HepG2 (cell line): ENCODE data around the gene PRKCZ. TPM values are rescaled to one million over a fixed set of nuclear protein-coding genes. Genes with fewer than 3 reads are reported as not detected.

Experiments
- ATF7 ChIP-seq, 2 experiments: fragments of 450-650 bp in 1 of 2; sonication (generic) in 1 of 2; formaldehyde crosslinking in 1 of 2; IDR thresholded peaks; 2 replicates each; pipeline versions ENCODE4 v1.4.0 to v1.6.1; 2016 to 2020; ENCODE audit warnings: antibody characterized with exemption in 1 of 2, mild to moderate bottlenecking in 1 of 2, missing genetic modification reagents in 1 of 2
- CBX5 ChIP-seq: sonication (generic); formaldehyde crosslinking; IDR thresholded peaks from 2 replicates; pipeline ENCODE4 v1.4.0; 2020; ENCODE audit warnings: missing genetic modification reagents, borderline replicate concordance
- DR1 ChIP-seq: sonication (generic); formaldehyde crosslinking; IDR thresholded peaks from 2 replicates; pipeline ENCODE4 v1.8.0; 2021; ENCODE audit warnings: mild to moderate bottlenecking, missing genetic modification reagents, inconsistent platforms
- ESRRA ChIP-seq: sonication (generic); formaldehyde crosslinking; IDR thresholded peaks from 2 replicates; pipeline ENCODE4 v1.5.1; 2020; ENCODE audit warnings: mild to moderate bottlenecking, low read depth, missing genetic modification reagents
- NBN ChIP-seq: fragments of 450-650 bp; conservative IDR thresholded peaks from 2 replicates; pipeline ENCODE4 v1.6.1; 2017
- PCBP1 ChIP-seq: fragments of 200-400 bp; formaldehyde crosslinking; IDR thresholded peaks from 2 replicates; pipeline ENCODE4 v1.6.1; 2017; ENCODE audit warnings: mild to moderate bottlenecking, low read depth, low read length, borderline replicate concordance
- PHF8 ChIP-seq: sonication (generic); formaldehyde crosslinking; IDR thresholded peaks from 2 replicates; pipeline ENCODE4 v1.5.0; 2020; ENCODE audit warnings: missing genetic modification reagents
- RARA ChIP-seq: IDR thresholded peaks from 2 replicates; pipeline ENCODE4 v1.6.1; 2016; ENCODE audit warnings: missing genetic modification reagents, missing compliant biosample characterization
- RORA ChIP-seq: sonication (generic); formaldehyde crosslinking; IDR thresholded peaks from 2 replicates; pipeline ENCODE4 v1.5.0; 2020; ENCODE audit warnings: mild to moderate bottlenecking, missing genetic modification reagents, moderate library complexity
- SOX5 ChIP-seq: IDR thresholded peaks from 2 replicates; pipeline ENCODE4 v1.6.1; 2016; ENCODE audit warnings: borderline replicate concordance
- TRIM24 ChIP-seq: sonication (generic); formaldehyde crosslinking; IDR thresholded peaks from 2 replicates; pipeline ENCODE4 v1.8.0; 2022; ENCODE audit warnings: mild to moderate bottlenecking, missing genetic modification reagents
- ZNF354B ChIP-seq: sonication (generic); formaldehyde crosslinking; IDR thresholded peaks from 2 replicates; pipeline ENCODE4 v1.8.0; 2022; ENCODE audit warnings: mild to moderate bottlenecking, missing genetic modification reagents
- ZNF530 ChIP-seq: sonication (generic); formaldehyde crosslinking; IDR thresholded peaks from 2 replicates; pipeline ENCODE4 v1.5.0; 2020; ENCODE audit warnings: low read depth, mild to moderate bottlenecking, missing genetic modification reagents
- ZNF777 ChIP-seq: sonication (generic); formaldehyde crosslinking; IDR thresholded peaks from 2 replicates; pipeline ENCODE4 v1.4.0; 2020; ENCODE audit warnings: missing genetic modification reagents
- polyA plus RNA-seq, 8 experiments: library from polyadenylated mRNA; depleted of rRNA in 3 of 8; stranded (reverse) in 7 of 8; unstranded in 1 of 8; fragments of >200 nt; fragmentation: Illumina TruSeq in 4 of 8; extraction: Trizol in 4 of 8; gene quantifications; 2 replicates each; pipeline versions ENCODE4 v1.2.1 to v1.2.3, GENCODE V29; 2011 to 2016; ENCODE audit warnings: low read depth in 4 of 8, missing spikeins in 1 of 8, mixed read lengths in 1 of 8; ENCODE audit not compliant: insufficient read depth in 1 of 8
- total RNA-seq, 5 experiments: library from RNA; depleted of rRNA; stranded (reverse); fragments of >200 nt; fragmentation: Illumina TruSeq; extraction: Trizol; gene quantifications; 2 replicates each; pipeline ENCODE4 v1.2.3, GENCODE V29; 2016; ENCODE audit warnings: low read depth in 1 of 5
- TF ChIP-seq, protein P1 (sequence below): fragments of 450-650 bp; IDR thresholded peaks from 2 replicates; pipeline ENCODE4 v1.6.1; 2017; ENCODE audit warnings: mild to moderate bottlenecking
- TF ChIP-seq, protein P2 (sequence below): sonication (generic); formaldehyde crosslinking; IDR thresholded peaks from 2 replicates; pipeline ENCODE4 v1.5.0; 2020; ENCODE audit warnings: missing genetic modification reagents
- TF ChIP-seq, protein P3 (sequence below): sonication (generic); formaldehyde crosslinking; IDR thresholded peaks from 2 replicates; pipeline ENCODE4 v1.9.0; 2021; ENCODE audit warnings: missing genetic modification reagents, mild to moderate bottlenecking, borderline replicate concordance
- TF ChIP-seq, protein P4 (sequence below): sonication (generic); formaldehyde crosslinking; IDR thresholded peaks from 2 replicates; pipeline ENCODE4 v1.5.0; 2020; ENCODE audit warnings: mild to moderate bottlenecking, missing genetic modification reagents, borderline replicate concordance
- TF ChIP-seq, protein P5 (sequence below): sonication (generic); formaldehyde crosslinking; IDR thresholded peaks from 2 replicates; pipeline ENCODE4 v1.5.1; 2020; ENCODE audit warnings: missing genetic modification reagents, mild to moderate bottlenecking, borderline replicate concordance

PRKCZ gene
- total and polyA plus RNA-seq, 2 of the 13 experiments (the other 11 are each of a cell fraction or from before 2014, with no cell fraction given): 34.7 to 85.2 TPM

DNA sequence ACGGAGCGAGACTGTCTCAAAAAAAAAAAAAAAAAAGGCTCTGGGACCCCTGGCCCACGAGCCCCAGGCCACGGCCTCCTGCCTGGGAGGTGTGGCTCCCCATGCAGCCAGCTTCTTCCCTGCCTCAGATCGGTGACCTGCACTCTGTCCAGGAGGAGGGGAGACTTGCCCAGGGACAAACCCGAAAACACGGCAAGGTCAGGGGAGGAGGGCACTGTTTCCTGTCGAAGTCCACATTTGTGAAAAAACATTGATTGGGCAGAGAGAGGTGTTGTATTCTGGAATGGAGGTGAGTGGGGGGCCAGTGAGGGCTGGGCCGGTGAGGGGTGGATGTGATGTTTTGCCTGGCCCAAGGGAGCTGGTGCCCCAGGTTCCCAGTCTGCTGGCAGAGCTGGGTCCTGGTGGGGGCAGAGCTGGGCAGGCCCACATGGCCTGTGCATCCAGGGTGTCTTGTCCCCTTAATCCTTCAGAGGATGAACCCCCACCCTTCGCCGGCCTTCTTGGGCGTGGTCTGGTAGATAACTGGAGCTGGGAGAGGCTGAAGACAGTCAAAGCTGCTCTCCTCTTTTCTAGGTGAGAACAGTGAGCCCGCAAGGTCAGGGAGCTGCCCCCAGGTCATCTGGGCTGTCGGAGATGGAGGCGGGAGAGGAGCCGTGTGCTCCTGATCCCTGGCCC is 156.7 kb downstream of the PRKCZ start (continued):
- peak; percentile 4; the same call in 1 of the 2 replicates for TF ChIP-seq PCBP1
- TF ChIP-seq ESRRA (CRISPR knock-in tag): peak; percentile 70; the same call in 1 of the 2 replicates
- no peak for TF ChIP-seq SOX5 (CRISPR knock-in tag)
- TF ChIP-seq, protein P1, sequence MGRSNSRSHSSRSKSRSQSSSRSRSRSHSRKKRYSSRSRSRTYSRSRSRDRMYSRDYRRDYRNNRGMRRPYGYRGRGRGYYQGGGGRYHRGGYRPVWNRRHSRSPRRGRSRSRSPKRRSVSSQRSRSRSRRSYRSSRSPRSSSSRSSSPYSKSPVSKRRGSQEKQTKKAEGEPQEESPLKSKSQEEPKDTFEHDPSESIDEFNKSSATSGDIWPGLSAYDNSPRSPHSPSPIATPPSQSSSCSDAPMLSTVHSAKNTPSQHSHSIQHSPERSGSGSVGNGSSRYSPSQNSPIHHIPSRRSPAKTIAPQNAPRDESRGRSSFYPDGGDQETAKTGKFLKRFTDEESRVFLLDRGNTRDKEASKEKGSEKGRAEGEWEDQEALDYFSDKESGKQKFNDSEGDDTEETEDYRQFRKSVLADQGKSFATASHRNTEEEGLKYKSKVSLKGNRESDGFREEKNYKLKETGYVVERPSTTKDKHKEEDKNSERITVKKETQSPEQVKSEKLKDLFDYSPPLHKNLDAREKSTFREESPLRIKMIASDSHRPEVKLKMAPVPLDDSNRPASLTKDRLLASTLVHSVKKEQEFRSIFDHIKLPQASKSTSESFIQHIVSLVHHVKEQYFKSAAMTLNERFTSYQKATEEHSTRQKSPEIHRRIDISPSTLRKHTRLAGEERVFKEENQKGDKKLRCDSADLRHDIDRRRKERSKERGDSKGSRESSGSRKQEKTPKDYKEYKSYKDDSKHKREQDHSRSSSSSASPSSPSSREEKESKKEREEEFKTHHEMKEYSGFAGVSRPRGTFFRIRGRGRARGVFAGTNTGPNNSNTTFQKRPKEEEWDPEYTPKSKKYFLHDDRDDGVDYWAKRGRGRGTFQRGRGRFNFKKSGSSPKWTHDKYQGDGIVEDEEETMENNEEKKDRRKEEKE: no peak
- no peak for TF ChIP-seq ATF7 (IDR thresholded peaks at IDR 0.05)
- TF ChIP-seq ATF7 (CRISPR knock-in tag; IDR thresholded peaks at IDR 0.05): no peak
- TF ChIP-seq PHF8: peak; percentile 25; the same call in 1 of the 2 replicates
- no peak for TF ChIP-seq NBN
- no peak for TF ChIP-seq CBX5 (CRISPR knock-in tag)
- no peak for TF ChIP-seq ZNF777 (CRISPR knock-in tag)
- 0 out of 2 replicates have a peak, but pooled peaks have one; percentile 36 for TF ChIP-seq RARA (CRISPR knock-in tag)
- no peak for TF ChIP-seq RORA (CRISPR knock-in tag)
- no peak for TF ChIP-seq TRIM24 (CRISPR knock-in tag)
- TF ChIP-seq DR1 (CRISPR knock-in tag): peak; percentile 18; the same call in 1 of the 2 replicates
- TF ChIP-seq, protein P2, sequence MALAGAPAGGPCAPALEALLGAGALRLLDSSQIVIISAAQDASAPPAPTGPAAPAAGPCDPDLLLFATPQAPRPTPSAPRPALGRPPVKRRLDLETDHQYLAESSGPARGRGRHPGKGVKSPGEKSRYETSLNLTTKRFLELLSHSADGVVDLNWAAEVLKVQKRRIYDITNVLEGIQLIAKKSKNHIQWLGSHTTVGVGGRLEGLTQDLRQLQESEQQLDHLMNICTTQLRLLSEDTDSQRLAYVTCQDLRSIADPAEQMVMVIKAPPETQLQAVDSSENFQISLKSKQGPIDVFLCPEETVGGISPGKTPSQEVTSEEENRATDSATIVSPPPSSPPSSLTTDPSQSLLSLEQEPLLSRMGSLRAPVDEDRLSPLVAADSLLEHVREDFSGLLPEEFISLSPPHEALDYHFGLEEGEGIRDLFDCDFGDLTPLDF (CRISPR knock-in tag): no peak
- TF ChIP-seq, protein P3, sequence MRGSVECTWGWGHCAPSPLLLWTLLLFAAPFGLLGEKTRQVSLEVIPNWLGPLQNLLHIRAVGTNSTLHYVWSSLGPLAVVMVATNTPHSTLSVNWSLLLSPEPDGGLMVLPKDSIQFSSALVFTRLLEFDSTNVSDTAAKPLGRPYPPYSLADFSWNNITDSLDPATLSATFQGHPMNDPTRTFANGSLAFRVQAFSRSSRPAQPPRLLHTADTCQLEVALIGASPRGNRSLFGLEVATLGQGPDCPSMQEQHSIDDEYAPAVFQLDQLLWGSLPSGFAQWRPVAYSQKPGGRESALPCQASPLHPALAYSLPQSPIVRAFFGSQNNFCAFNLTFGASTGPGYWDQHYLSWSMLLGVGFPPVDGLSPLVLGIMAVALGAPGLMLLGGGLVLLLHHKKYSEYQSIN (CRISPR knock-in tag): no peak
- no peak for TF ChIP-seq ZNF530 (CRISPR knock-in tag)
- TF ChIP-seq, protein P4, sequence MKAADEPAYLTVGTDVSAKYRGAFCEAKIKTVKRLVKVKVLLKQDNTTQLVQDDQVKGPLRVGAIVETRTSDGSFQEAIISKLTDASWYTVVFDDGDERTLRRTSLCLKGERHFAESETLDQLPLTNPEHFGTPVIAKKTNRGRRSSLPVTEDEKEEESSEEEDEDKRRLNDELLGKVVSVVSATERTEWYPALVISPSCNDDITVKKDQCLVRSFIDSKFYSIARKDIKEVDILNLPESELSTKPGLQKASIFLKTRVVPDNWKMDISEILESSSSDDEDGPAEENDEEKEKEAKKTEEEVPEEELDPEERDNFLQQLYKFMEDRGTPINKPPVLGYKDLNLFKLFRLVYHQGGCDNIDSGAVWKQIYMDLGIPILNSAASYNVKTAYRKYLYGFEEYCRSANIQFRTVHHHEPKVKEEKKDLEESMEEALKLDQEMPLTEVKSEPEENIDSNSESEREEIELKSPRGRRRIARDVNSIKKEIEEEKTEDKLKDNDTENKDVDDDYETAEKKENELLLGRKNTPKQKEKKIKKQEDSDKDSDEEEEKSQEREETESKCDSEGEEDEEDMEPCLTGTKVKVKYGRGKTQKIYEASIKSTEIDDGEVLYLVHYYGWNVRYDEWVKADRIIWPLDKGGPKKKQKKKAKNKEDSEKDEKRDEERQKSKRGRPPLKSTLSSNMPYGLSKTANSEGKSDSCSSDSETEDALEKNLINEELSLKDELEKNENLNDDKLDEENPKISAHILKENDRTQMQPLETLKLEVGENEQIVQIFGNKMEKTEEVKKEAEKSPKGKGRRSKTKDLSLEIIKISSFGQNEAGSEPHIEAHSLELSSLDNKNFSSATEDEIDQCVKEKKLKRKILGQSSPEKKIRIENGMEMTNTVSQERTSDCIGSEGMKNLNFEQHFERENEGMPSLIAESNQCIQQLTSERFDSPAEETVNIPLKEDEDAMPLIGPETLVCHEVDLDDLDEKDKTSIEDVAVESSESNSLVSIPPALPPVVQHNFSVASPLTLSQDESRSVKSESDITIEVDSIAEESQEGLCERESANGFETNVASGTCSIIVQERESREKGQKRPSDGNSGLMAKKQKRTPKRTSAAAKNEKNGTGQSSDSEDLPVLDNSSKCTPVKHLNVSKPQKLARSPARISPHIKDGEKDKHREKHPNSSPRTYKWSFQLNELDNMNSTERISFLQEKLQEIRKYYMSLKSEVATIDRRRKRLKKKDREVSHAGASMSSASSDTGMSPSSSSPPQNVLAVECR: no peak; the same call in 1 of the 2 replicates
- TF ChIP-seq ZNF354B: no peak; the same call in 1 of the 2 replicates
- TF ChIP-seq, protein P5, sequence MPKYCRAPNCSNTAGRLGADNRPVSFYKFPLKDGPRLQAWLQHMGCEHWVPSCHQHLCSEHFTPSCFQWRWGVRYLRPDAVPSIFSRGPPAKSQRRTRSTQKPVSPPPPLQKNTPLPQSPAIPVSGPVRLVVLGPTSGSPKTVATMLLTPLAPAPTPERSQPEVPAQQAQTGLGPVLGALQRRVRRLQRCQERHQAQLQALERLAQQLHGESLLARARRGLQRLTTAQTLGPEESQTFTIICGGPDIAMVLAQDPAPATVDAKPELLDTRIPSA (CRISPR knock-in tag): no peak
